GM12878 (cell line): ENCODE results near the gene ATP8B1.

ENCODE experiments used
- BCLAF1 ChIP-seq: fragments of 450-650 bp; IDR thresholded peaks from 2 replicates; pipeline ENCODE4 v1.6.1; 2017; ENCODE audit warnings: antibody characterized with exemption, mild to moderate bottlenecking, moderate library complexity
- CREB1 ChIP-seq: IDR thresholded peaks from 2 replicates; pipeline ENCODE4 v1.6.1; 2012; ENCODE audit warnings: low read depth, mild to moderate bottlenecking, inconsistent platforms
- CREM ChIP-seq: IDR thresholded peaks from 2 replicates; pipeline ENCODE4 v1.6.1; 2014; ENCODE audit warnings: antibody characterized with exemption, low read depth
- CTCF ChIP-seq, 3 experiments: IDR thresholded peaks in 2 of 3; conservative IDR thresholded peaks in 1 of 3; 2 replicates each; pipeline ENCODE4 v1.5.1; 2011; ENCODE audit warnings: low read depth in 3 of 3, low read length in 3 of 3, mild to moderate bottlenecking in 3 of 3, control low read depth in 2 of 3, moderate library complexity in 2 of 3, inconsistent platforms in 1 of 3, mixed read lengths in 1 of 3; ENCODE audit not compliant: control insufficient read depth in 2 of 3, insufficient read depth in 1 of 3; ENCODE audit errors: extremely low read depth in 1 of 3
- MEF2A ChIP-seq: IDR thresholded peaks from 2 replicates; pipeline ENCODE4 v1.6.1; 2011; ENCODE audit warnings: low read depth, mild to moderate bottlenecking, low read length, moderate library complexity; ENCODE audit not compliant: insufficient read depth

- TF ChIP-seq BCLAF1 = no peak
- no peak for TF ChIP-seq CTCF (IDR thresholded peaks at IDR 0.05 in 2 of 3, conservative IDR thresholded peaks at IDR 0.05 in 1 of 3; ENCODE audit: control insufficient read depth in 2 of 3, extremely low read depth in 1 of 3, insufficient read depth in 1 of 3, low read depth in 3 of 3, low read length in 3 of 3)
- TF ChIP-seq MEF2A = no peak
- no peak for TF ChIP-seq CREB1
- no peak for TF ChIP-seq CREM
These were observed 3.8 kb upstream of the ATP8B1 start for GRCh38 chr18:57806978-57807285.
